Tibial artery (tissue), 4 donors: ENCODE results near the gene SYF2.

Experiments
- DNase-seq, 2 donors: peaks; one replicate each; pipeline ENCODE4 v3.0.0-alpha.2; 2019
- H3K27ac ChIP-seq, 2 donors: fragments of 200-600 bp; sonication (generic) in 1 of 2; 1 replicate in 1 of 2; 2 replicates in 1 of 2; pipeline ENCODE4 v1.5.1; 2018 to 2019; ENCODE audit warnings: mild to moderate bottlenecking in 1 of 2
- H3K27me3 ChIP-seq, 2 donors: fragments of 200-600 bp; sonication (generic) in 1 of 2; one replicate each; pipeline versions ENCODE4 v1.5.1 to v1.6.0; 2016 to 2019
- H3K36me3 ChIP-seq, 3 donors: fragments of 200-600 bp; sonication (generic) in 2 of 3; one replicate each; pipeline ENCODE4 v1.5.1; 2016 to 2019; ENCODE audit warnings: mild to moderate bottlenecking in 2 of 3
- H3K4me1 ChIP-seq, 4 donors: fragments of 200-600 bp; sonication (generic) in 2 of 4; 1 replicate in 3 of 4; 2 replicates in 1 of 4; pipeline ENCODE4 v1.5.1; 2016 to 2019
- H3K4me3 ChIP-seq, 2 donors: fragments of 200-600 bp; sonication (generic) in 1 of 2; 1 replicate in 1 of 2; 2 replicates in 1 of 2; pipeline ENCODE4 v1.5.1; 2018 to 2019; ENCODE audit warnings: mild to moderate bottlenecking in 2 of 2
- H3K9me3 ChIP-seq, 3 donors: fragments of 200-600 bp; sonication (generic) in 1 of 3; one replicate each; pipeline ENCODE4 v1.5.1; 2016 to 2019
- intact Hi-C: fragments of 100-400 bp; cut with DNase I; formaldehyde crosslinking; loops from one replicate; pipeline ENCODE4 v1.15.0; 2023; ENCODE audit warnings: low total_unique reads
- TF ChIP-seq, protein P1 (sequence below), 2 experiments: fragments of 200-600 bp in 1 of 2; fragments of 450-650 bp in 1 of 2; IDR thresholded peaks; one replicate each; pipeline ENCODE4 v1.5.1; 2017 to 2019; ENCODE audit warnings: antibody characterized with exemption in 2 of 2, mild to moderate bottlenecking in 1 of 2, moderate library complexity in 1 of 2

SYF2 gene

DNA sequence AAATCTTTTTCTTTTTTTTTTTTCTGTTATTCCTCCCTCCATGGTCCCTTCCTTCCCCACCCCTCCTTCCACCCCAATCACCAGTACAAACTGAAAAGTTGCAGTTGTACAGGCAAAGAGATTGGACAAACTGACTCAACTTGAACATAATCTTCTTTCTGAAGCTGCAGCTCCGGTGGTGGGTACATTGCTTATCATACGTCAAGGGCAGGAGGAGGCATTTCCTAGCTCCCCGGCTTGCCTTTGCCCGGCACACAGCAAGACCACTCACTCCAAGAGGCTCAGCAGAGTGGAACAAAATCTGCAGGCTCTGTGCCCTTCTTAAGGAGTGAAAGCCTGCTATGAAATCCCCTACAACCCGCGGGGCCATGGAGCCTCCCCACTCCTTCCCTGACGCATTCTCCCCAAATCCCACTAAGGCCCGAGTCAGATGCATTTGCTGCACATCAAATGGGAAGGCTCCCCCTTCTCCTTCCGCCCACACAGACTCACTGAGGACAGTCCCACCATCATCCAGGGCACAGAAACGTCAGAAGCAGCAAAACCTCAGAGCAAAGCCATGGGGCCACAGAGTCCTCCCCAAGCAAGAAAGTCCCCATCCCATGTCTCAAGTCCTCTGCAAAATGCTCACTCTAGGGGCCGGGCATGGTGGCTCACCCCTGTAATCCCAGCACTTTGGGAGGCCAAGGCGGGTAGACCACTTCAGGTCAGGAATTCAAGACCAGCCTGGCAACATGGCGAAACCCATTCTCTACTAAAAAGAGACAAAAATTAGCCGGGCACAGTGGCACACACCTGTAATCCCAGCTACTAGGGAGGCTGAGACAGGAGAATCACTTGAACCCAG is 45.9 kb downstream of the SYF2 start:
- TF ChIP-seq, protein P1, sequence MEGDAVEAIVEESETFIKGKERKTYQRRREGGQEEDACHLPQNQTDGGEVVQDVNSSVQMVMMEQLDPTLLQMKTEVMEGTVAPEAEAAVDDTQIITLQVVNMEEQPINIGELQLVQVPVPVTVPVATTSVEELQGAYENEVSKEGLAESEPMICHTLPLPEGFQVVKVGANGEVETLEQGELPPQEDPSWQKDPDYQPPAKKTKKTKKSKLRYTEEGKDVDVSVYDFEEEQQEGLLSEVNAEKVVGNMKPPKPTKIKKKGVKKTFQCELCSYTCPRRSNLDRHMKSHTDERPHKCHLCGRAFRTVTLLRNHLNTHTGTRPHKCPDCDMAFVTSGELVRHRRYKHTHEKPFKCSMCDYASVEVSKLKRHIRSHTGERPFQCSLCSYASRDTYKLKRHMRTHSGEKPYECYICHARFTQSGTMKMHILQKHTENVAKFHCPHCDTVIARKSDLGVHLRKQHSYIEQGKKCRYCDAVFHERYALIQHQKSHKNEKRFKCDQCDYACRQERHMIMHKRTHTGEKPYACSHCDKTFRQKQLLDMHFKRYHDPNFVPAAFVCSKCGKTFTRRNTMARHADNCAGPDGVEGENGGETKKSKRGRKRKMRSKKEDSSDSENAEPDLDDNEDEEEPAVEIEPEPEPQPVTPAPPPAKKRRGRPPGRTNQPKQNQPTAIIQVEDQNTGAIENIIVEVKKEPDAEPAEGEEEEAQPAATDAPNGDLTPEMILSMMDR (IDR thresholded peaks at IDR 0.05): no peak
- Histone ChIP-seq H3K9me3 (no peaks in the 10 kb centered on the region), H3K36me3 (no peaks in the 10 kb centered on the region), H3K4me1 (no peaks in the 10 kb centered on the region), H3K4me3 (no peak overlapping the region), H3K27me3 (peaks cover 0 to 34% of the 10 kb centered on the region in 2 donors), H3K27ac (no peak overlapping the region)
- intact Hi-C loops: no loop called here
- DNase-seq: no peak

DNA sequence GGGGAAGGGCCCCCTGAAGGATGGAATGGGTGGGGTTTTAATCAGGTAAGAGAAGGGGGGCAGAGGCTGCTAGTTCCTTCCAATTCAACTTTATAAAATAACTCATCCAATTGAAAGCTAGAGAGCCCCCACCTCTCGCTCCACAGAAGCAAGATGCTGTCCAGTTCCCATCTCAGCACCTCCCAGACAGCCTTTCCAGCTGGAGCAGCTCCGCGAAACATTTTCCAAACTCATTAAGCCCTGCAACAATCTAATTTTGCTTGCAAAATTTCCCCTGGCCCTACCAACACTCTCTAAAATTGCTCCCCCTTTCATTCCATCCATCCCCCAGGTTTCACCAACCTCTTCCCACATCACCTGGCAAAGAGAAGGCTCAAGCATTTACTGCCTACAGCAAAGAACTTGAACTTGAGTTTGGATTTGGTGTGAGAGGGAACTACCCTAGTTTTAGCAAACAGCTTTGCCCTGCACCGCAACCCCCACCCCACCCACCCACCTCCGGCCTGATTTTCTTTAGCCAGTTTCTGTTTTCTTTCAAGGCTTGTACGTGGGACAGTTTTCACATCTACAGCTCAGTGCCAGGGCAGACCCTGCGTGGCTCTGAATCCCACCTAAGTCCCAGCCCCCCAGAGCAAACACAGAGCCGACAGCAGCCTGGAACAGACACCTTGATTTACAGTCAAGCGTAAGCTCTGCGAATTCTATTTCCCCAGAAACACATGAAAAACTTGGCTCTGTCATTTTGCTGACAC is 46.7 kb downstream of the SYF2 start:
- Histone ChIP-seq H3K27ac (no peak overlapping the region), H3K4me1 (no peaks in the 10 kb centered on the region), H3K36me3 (no peaks in the 10 kb centered on the region), H3K9me3 (no peaks in the 10 kb centered on the region), H3K4me3 (no peak overlapping the region), H3K27me3 (peaks cover 0 to 34% of the 10 kb centered on the region in 2 donors)
- intact Hi-C loops: no loop called here
- TF ChIP-seq, protein P1 (IDR thresholded peaks at IDR 0.05): no peak
- no peak for DNase-seq

DNA sequence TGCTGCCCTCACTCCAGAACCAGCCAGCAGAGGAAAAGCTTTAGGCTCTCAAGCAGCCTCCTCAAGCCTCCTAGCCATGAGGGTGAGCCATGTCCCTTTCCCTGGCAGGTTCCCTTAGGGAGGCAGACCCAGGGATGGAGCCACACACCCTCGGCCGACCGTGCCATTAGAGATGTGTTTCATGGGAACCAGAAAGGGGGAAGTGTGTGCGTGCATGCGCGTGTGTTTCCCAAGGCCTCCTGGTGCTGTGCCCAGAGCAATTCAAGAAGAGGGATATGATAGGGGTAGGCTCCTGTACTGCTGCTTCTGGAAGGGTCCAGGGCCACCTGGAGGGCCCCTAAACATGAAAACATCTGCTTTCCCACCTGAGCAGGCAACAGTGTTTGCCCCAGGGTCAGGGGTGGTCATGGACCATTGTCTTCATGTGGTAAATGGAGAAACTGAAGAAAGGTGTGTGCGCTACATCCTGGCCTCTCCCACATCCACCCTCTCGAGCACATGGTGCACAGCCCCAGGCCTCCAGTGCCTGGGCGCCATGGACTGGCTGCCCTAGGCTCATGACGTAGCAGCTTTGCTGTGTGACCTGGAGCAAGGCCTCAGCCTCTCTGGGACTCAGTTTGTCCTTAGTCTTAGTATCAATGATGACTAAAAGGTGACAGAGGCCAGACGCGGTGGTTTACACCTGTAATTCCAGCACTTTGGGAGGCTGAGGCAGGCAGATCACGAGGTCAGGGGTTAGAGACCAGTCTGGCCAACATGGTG is 48.1 kb downstream of the SYF2 start:
- H3K9me3 ChIP-seq: no peaks in the 10 kb centered on the region
- DNase-seq: no peak
- no peaks in the 10 kb centered on the region for H3K36me3 ChIP-seq
- no peak overlapping the region for H3K4me3 ChIP-seq
- intact Hi-C loops: no loop called here
- no peaks in the 10 kb centered on the region for H3K4me1 ChIP-seq
- TF ChIP-seq, protein P1 (IDR thresholded peaks at IDR 0.05): no peak
- peaks cover 0 to 34% of the 10 kb centered on the region in 2 donors for H3K27me3 ChIP-seq
- no peak overlapping the region for H3K27ac ChIP-seq

DNA sequence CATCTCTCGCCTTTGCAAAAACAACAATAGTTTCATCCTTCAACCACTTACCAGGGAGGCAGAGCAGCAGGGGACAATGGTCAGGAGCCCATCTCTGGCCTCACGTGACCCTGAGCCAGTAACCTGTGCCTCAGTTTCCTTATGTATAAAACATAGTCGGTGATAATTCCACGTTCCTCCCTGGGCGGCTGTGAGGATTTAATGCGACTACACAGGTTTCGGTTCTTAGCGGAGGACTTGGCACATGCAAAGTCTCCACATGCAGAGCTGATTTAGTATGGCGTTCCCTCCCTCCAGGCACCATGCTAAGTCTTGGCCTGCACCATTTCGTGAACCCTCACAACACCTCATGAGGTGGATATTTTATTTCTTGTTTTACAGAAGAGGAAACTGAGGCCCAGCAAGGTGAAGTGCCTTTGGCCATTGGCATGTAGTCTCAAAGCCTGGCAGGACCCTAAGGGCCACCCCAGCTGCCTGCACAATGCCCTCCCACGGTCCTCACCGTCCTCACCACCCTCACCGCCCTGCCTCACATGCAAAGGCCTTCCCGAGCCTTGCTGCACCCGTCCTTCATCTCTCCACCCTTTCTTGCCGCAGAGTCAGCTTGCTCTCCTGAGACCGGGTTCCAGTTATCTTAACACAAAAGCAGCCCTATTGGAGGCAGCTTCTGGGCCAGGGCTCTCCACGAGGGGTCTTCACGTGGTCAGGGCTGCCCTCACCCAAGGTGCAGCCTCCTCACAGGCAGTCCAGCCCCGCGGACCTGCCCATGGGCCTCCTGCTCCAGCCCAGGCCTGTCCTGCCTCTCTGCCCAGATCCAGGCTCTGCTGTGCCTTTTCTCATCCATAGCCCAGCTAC is 48.9 kb downstream of the SYF2 start:
- TF ChIP-seq, protein P1 (IDR thresholded peaks at IDR 0.05): no peak
- peaks cover 0 to 34% of the 10 kb centered on the region in 2 donors for H3K27me3 ChIP-seq
- no peak overlapping the region for H3K4me3 ChIP-seq
- H3K9me3 ChIP-seq: no peaks in the 10 kb centered on the region
- intact Hi-C loops: no loop called here
- H3K36me3 ChIP-seq: no peaks in the 10 kb centered on the region
- H3K4me1 ChIP-seq: no peaks in the 10 kb centered on the region
- no peak overlapping the region for H3K27ac ChIP-seq
- no peak for DNase-seq

DNA sequence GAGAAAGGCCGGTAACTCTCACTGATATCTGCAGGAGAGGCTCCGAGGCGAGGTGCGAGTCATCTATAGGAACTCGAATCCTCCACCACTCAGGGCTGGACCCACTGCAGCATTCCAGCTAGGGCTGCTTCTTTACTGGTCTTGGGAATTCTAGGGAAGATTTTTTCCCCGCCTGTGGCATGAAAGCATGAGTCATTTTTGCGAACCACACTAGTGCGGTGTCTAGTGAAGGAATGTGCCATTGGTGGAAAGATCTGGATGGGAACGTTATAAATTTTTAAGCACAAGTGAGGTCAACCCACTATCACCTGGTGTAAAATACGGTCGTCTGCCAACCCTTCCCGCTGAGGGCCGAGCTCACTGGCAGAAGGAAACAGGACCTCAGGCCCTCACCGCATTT is 49.7 kb downstream of the SYF2 start:
- H3K4me3 ChIP-seq: no peak overlapping the region
- TF ChIP-seq, protein P1 (IDR thresholded peaks at IDR 0.05): no peak
- peaks cover 0 to 34% of the 10 kb centered on the region in 2 donors for H3K27me3 ChIP-seq
- no peaks in the 10 kb centered on the region for H3K4me1 ChIP-seq
- H3K36me3 ChIP-seq: no peaks in the 10 kb centered on the region
- H3K27ac ChIP-seq: no peak overlapping the region
- intact Hi-C loops: no loop called here
- no peak for DNase-seq
- H3K9me3 ChIP-seq: no peaks in the 10 kb centered on the region
